KMS-11 (cell line): ENCODE results near the gene TMEM59L.

Experiments used
- H2AFZ ChIP-seq: fragments of 200-600 bp; sonication (generic); 2 replicates; pipeline ENCODE4 v1.6.1; 2016; ENCODE audit warnings: antibody characterized with exemption, mixed run types, low read depth
- H3K27ac ChIP-seq: fragments of 200-600 bp; sonication (generic); 2 replicates; pipeline ENCODE4 v1.6.1; 2016; ENCODE audit warnings: mild to moderate bottlenecking, mixed run types
- H3K27me3 ChIP-seq: fragments of 200-600 bp; sonication (generic); 2 replicates; pipeline ENCODE4 v1.6.1; 2017; ENCODE audit warnings: mild to moderate bottlenecking, low read depth, mixed run types, moderate library complexity; ENCODE audit not compliant: insufficient read depth
- H3K36me3 ChIP-seq: fragments of 200-600 bp; sonication (generic); 2 replicates; pipeline ENCODE4 v1.6.1; 2017; ENCODE audit warnings: mild to moderate bottlenecking, mixed run types; ENCODE audit not compliant: insufficient read depth
- H3K4me1 ChIP-seq: fragments of 200-600 bp; sonication (generic); 2 replicates; pipeline ENCODE4 v1.6.1; 2016; ENCODE audit warnings: mild to moderate bottlenecking, low read depth, mixed run types; ENCODE audit not compliant: poor library complexity, severe bottlenecking
- H3K4me2 ChIP-seq: fragments of 200-600 bp; sonication (generic); 2 replicates; pipeline ENCODE4 v1.7.0; 2016; ENCODE audit warnings: mild to moderate bottlenecking, mixed run types
- H3K4me3 ChIP-seq: fragments of 200-600 bp; sonication (generic); IDR thresholded peaks from 2 replicates; pipeline ENCODE4 v1.6.1; 2017; ENCODE audit warnings: low read depth, low read length, mixed read lengths; ENCODE audit not compliant: insufficient read depth
- H3K79me2 ChIP-seq: fragments of 200-600 bp; sonication (generic); 2 replicates; pipeline ENCODE4 v1.6.1; 2016; ENCODE audit warnings: low read depth, mixed run types; ENCODE audit not compliant: insufficient read depth
- H3K9ac ChIP-seq: fragments of 200-600 bp; sonication (generic); 2 replicates; pipeline ENCODE4 v1.6.1; 2016; ENCODE audit warnings: mild to moderate bottlenecking, mixed run types
- H4K20me1 ChIP-seq: fragments of 200-600 bp; sonication (generic); 2 replicates; pipeline ENCODE4 v1.6.1; 2016; ENCODE audit warnings: mild to moderate bottlenecking, mixed run types; ENCODE audit not compliant: insufficient read depth
- CTCF ChIP-seq: fragments of 200-600 bp; sonication (generic); conservative IDR thresholded peaks from 2 replicates; pipeline ENCODE4 v1.6.1; 2017; ENCODE audit warnings: low read depth, mild to moderate bottlenecking, antibody characterized with exemption, low read length, moderate library complexity, mixed read lengths

The TMEM59L gene

GRCh38 chr19:18605546-18606280 lies 7.0 kb upstream of the TMEM59L start:
- no peak overlapping the region for H3K9ac ChIP-seq
- H3K27ac ChIP-seq, result no peak overlapping the region
- H3K36me3 ChIP-seq, result no peaks in the 10 kb centered on the region
- H2AFZ ChIP-seq, result no peak overlapping the region
- H3K4me2 ChIP-seq, result no peak overlapping the region
- H3K4me3 ChIP-seq, result no peak overlapping the region
- no peaks in the 10 kb centered on the region for H4K20me1 ChIP-seq
- peaks cover 86% of the 10 kb centered on the region for H3K27me3 ChIP-seq
- H3K4me1 ChIP-seq, result no peaks in the 10 kb centered on the region
- H3K79me2 ChIP-seq, result no peaks in the 10 kb centered on the region
- TF ChIP-seq CTCF, result no peak

DNA sequence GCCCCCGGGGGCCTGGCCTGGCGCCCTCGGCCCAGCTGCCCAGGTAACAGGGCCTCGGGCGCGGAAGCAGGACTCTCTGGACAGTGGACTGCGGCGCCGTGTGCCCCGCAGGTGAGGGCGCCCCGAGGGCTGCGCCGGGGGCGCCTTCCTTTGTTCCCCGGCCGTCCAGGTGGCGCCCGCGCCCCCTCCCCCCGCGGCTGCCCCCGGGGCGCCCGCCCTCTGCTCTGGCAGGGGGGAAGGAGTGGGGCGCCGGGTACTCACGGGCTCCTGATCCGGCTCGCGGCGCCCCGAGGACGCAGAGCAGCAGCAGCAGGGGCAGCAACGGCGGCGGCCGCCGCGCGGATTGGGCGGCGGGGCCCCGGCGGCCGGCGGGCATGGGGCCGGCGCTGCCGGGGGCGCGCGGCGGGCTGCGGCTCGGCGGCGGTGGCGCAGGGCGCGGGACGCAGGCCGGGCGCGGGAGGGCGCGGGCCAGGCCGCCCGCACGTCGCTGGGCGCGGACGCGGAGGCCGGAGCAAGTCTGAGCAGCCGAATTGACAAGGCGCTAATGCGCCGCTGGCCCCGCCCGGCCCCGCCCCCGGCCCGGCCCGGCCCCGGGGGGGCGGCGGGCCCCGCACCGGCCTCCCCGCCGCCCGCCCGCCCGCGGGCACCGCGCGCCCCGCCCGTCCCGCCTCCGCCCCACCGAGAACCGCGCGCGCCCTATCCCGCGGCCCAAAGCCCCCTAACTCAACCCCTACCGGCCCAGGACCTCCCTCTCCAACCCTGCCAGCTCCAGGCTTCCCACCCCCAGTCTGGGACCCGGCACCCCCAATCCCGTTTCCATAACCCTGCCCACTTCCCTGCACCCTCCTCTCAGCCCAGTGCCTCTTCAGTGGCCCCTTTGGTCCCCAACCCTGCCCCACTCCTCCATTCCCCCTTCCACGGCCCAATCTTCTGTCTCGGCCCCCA lies 6.1 kb upstream of the TMEM59L start, which contains the start of gene CRLF1:
Gene CRLF1 (minus strand): TSS at position 519 of the 945 bp plus-strand sequence. CDS start 143 bp downstream, at position 376.
- Histone ChIP-seq H4K20me1 (no peaks in the 10 kb centered on the region), H3K27ac (no peak within 1 kb of the TSS), H3K4me2 (no peak within 1 kb of the TSS), H3K79me2 (no peaks in the 10 kb centered on the region), H2AFZ (no peak within 1 kb of the TSS), H3K36me3 (no peaks in the 10 kb centered on the region), H3K27me3 (peaks cover 85% of the 10 kb centered on the region), H3K4me3 (no peak within 1 kb of the TSS), H3K9ac (no peak within 1 kb of the TSS), H3K4me1 (no peaks in the 10 kb centered on the region)
- no peak for TF ChIP-seq CTCF

DNA sequence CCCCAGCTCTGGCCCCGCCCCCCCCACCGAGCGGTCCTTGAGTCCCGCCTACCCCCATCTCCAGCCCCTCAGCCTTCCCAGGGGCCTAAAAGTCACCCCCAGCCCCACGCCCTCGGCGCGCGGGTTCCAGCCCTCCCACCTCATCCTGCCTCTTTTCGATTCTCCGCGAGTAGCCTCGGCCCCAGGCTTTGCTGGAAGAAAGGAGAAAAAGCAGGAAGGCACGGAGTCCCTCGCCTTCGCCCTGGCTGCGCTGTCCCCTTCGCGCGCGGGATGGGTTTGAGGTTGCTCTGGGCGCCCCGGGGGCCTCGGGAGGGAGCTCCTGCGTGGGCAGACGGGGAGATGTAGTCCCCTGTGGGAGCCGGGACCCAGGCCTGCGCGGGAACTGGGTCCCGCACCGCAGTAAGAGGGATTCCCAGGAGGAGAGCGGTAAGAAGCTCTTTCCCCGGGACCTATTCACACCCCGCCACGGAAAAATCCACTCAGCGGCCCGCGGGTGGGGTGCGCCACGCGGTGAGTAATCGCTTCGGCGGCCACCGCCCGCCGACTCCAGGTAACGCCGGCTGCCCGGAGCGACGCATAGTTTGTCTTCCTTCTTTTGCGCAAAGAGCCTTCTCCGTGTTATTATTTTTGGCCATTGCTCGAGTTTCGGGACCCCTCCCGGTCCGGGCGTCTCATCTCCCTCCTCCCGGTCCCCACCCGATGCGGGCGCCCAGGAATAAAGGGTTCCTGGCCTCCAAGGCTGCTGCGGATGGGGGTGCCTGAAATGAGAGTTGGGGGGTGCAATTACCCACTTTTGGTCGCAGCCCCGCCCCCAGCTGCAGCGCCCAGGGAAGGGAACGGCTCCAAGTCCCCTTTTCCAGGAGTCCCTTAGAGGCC lies 5.2 kb upstream of the TMEM59L start:
- Histone ChIP-seq H3K4me1 (no peaks in the 10 kb centered on the region), H4K20me1 (no peaks in the 10 kb centered on the region), H3K36me3 (no peaks in the 10 kb centered on the region), H3K79me2 (no peaks in the 10 kb centered on the region), H2AFZ (no peak overlapping the region), H3K4me2 (no peak overlapping the region), H3K9ac (no peak overlapping the region), H3K27ac (no peak overlapping the region), H3K4me3 (no peak overlapping the region), H3K27me3 (peaks cover 86% of the 10 kb centered on the region)
- no peak for TF ChIP-seq CTCF

DNA sequence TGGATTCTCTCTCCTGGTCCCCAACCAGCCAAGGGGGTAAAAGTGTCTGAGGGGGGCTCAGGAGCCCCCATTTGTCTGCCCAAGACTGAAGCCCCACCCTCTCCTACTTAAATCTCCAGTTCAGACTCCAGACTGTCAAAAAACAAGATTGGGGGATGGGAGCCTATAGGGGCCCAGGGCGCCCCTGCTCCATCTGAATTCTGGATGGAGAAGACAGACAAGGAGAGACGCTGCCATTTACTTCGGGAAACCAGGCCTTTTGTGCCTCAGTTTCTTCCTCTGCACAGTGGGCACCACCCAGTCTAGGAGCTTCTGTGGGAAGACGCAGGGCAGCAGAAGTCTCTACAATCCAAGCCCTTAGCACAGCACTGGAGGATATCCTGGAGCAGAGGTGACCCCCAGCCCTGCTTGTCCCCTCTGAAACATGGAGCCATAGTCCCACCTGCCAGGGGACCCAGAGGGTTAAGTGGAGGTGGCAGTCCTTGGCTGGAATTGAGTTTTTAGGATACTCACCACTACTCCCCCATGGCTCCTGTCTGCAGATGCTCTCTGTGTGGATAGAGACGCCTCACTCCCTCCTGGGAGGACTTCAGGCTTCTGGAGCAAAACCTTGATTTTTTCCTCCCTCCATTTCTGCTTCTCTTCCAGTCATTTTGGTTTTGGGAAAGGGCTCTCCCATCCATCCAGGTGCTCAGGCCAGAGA lies 4.4 kb upstream of the TMEM59L start:
- Histone ChIP-seq H3K4me2 (no peak overlapping the region), H3K9ac (no peak overlapping the region), H2AFZ (no peak overlapping the region), H3K27ac (no peak overlapping the region), H3K4me3 (no peak overlapping the region), H3K79me2 (no peaks in the 10 kb centered on the region), H3K4me1 (no peaks in the 10 kb centered on the region), H3K36me3 (no peaks in the 10 kb centered on the region), H3K27me3 (peaks cover 88% of the 10 kb centered on the region), H4K20me1 (no peaks in the 10 kb centered on the region)
- no peak for TF ChIP-seq CTCF
